ENCODE measurements around the gene ANKRD66.

ANKRD66 gene

DNA sequence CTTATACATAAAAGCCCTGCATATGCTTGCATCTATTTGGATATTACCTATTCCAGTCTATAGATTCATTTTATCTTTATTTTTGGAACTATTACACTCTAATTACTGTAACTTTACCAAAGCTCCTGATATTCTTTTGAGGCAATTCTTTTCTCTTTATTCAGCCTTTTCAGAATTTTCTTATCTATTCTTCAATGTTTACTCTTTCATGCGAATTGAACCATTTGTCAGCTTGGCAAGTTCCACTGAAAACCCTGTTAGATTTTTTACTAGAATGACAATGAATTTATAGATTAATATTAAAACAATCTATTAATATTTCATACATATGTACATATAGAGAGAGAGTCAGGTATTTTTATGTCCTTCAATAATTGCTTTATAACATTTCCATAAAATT lies 45.9 kb downstream of the ANKRD66 start:
- no peak for DNase-seq

- no peak for DNase-seq
Measured at GRCh38 chr6:46793138-46793537, 46.4 kb downstream of the ANKRD66 start, which contains the start of gene MEP1A. Gene MEP1A, plus strand, starts transcription at chr6:46793389. Its CDS starts 10 bp downstream, at chr6:46793399.

- DNase-seq = no peak
Measured at GRCh38 chr6:46794068-46794467, 47.3 kb downstream of the ANKRD66 start.

DNA sequence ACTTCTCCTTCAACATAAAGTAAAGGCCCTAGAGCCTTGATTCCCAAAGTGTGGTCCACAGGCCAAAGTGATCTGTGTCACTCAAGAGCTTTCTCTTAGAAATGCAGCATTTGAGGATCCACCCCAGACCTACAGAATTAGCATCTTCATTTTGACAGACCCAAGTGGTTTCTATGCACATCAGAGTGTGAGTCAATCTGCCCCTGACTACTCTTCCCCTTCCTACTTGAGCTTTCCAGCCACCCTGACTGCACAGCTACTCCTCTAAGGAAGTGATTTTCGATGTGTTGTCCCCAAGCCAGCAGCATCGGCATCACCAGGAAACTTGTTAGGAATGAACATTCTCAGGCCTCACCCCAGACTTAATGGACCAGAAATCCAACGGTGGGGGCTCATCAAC lies 49.1 kb downstream of the ANKRD66 start:
- DNase-seq = no peak

DNA sequence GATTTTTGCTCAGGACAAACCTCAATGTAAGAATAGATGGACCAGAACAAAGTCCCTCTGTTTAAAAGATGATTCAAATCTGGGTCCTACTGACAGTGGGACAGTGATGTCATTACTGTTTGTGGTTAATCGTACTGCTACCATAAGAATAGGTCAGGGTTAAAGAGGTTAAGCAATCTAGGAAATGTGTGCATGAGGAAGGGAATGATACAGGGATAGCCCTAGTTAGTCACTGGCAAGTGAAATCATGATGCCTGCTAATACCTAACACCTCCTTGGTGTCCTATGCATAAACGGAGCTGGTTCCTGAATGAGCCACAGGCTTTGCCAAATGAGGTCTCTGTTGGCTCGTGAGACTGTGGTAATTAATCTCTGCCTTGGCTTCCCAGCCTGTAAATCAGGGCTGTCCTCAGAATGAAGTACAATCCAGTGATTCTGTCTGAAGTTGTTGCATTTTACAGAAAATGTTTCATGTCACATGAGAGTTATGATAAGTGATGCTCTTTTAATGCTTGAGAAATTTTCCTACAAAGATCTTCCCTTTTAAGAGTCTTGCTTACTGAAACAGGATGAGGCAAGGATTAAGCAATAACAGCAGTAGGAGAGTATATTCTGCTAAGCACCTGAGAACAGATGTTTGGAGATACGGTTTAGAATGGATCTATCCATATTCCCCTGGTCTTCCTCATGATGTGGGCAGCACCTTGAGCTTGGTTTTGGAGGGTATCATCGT lies 50.3 kb downstream of the ANKRD66 start:
- no peak for DNase-seq

DNA sequence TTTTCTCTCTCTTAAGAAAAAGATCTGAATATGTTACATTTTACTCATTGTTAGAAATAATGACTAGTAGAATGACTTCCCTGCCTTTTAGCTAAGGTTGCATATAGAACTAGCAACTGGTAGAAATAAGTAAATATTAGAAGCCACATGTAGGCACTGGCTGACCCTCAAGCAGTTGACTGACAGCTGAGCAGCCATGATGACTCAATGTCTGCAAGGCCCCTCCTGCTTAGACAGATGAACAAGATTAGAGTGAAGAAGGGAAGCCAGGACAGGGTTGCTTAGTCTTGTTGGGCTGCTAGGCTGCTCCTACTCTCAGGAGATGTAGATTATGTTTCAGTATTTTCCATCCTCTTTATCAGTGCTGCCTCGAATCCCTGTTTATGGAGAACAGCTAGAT lies 52.9 kb downstream of the ANKRD66 start:
- no peak for DNase-seq

- no peak for DNase-seq
Measured at GRCh38 chr6:46808806-46809205, 62.1 kb downstream of the ANKRD66 start.

All from NCI-H69 (cell line).